ENCODE results near the gene IFITM1. TPM values are rescaled to one million over a fixed set of nuclear protein-coding genes. Genes with fewer than 3 reads are reported as not detected.

IFITM1 gene
- total RNA-seq, 4 donors from 2014 or later: 216 to 431 (median 256) TPM

GRCh38 chr11:293271-293851, 20.5 kb upstream of the IFITM1 start:
- DNase-seq (ENCODE audit: low spot score in 2 of 2): no peak
- TF ChIP-seq CTCF (IDR thresholded peaks at IDR 0.05) (no peak), EP300 (IDR thresholded peaks at IDR 0.05) (no peak), POLR2A (IDR thresholded peaks at IDR 0.05) (no peak)
- Histone ChIP-seq H3K9me3 (no peaks in the 10 kb centered on the region), H3K4me1 (peaks cover 0 to 33% (median 15%) of the 10 kb centered on the region in 4 donors), H3K27me3 (no peaks in the 10 kb centered on the region), H3K4me3 (no peak overlapping the region), H3K36me3 (peaks cover 0 to 49% (median 0%) of the 10 kb centered on the region in 3 donors), H3K27ac (no peak overlapping the region)
- 82 to 83% methylated on average over 16 to 18 of the region's 18 CpGs for WGBS, 2 donors

- H3K9me3 ChIP-seq: no peaks in the 10 kb centered on the region
- H3K27ac ChIP-seq: no peak overlapping the region
- peaks cover 0 to 37% (median 14%) of the 10 kb centered on the region in 4 donors for H3K4me1 ChIP-seq
- TF ChIP-seq EP300 (IDR thresholded peaks at IDR 0.05) (no peak), POLR2A (IDR thresholded peaks at IDR 0.05) (no peak), CTCF (IDR thresholded peaks at IDR 0.05) (no peak)
- H3K4me3 ChIP-seq: no peak overlapping the region
- 78 to 83% methylated on average over 16 to 27 of the region's 27 CpGs for whole genome bisulfite sequencing, 2 donors
- H3K36me3 ChIP-seq: peaks cover 0 to 49% (median 0%) of the 10 kb centered on the region in 3 donors
- H3K27me3 ChIP-seq: peaks cover 0 to 5% of the 10 kb centered on the region in 2 donors
- no peak for DNase-seq (ENCODE audit: low spot score in 2 of 2)
Observed at GRCh38 chr11:293852-294661, 19.8 kb upstream of the IFITM1 start.

GRCh38 chr11:294780-295179, 19.1 kb upstream of the IFITM1 start:
- no peaks in the 10 kb centered on the region for H3K9me3 ChIP-seq

DNA sequence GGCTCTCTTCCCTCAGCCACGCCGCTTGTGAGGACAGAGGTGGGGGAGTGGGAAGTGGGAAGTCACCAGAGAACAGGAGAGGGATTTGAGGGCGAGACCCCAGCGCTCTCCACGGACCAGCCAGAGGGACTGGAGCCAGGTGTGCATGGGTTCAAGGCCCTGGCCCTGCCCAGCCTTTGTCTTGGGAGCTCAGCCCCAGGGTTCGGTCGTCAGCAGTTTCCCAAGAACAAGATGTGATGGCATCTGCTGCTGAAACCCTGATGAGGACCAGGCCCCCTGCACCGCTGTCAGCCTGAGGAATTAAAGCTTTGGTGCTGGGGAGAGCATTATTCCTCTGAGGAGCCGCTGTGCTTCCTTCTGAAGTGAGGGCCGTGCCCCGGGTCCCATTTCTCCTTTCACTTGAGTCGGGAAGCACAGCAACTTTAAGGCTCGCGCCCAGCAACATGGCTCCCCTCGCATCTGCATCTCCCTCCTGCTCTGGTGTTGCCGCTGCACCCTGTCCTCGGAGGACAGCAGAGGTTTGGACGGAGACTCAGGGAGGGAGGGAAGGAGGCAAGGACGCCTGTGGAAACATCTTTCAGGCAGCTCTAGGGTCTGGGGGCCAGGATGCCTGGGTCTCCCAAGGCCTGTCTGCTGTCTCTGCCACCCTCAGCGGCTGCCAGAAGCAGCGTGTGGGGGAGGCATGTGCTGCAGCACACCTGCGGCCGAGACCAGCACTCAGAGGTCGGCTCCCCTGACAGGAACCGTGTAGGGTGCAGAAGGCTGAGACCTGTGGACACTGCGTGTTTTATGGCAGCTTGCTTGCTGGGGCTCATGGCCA, 18.3 kb upstream of the IFITM1 start:
- H3K4me3 ChIP-seq: no peak overlapping the region
- DNase-seq (ENCODE audit: low spot score in 2 of 2): no peak

More at GRCh38 chr11:294780-295179, 19.1 kb upstream of the IFITM1 start:
- no peak overlapping the region for H3K27ac ChIP-seq
- H3K27me3 ChIP-seq: peaks cover 0 to 13% of the 10 kb centered on the region in 2 donors
- no peak overlapping the region for H3K4me3 ChIP-seq
- H3K36me3 ChIP-seq: peaks cover 0 to 49% (median 0%) of the 10 kb centered on the region in 3 donors
- TF ChIP-seq EP300 (IDR thresholded peaks at IDR 0.05) (no peak), CTCF (IDR thresholded peaks at IDR 0.05) (no peak), POLR2A (IDR thresholded peaks at IDR 0.05) (no peak)
- peaks cover 0 to 37% (median 9%) of the 10 kb centered on the region in 4 donors for H3K4me1 ChIP-seq
- 89 to 91% methylated on average over 16 of the region's 16 CpGs for WGBS, 2 donors
- no peak for DNase-seq (ENCODE audit: low spot score in 2 of 2)

More for the DNA sequence above, 18.3 kb upstream of the IFITM1 start:
- WGBS, 2 donors: 75 to 84% methylated on average over 26 of the region's 26 CpGs
- no peaks in the 10 kb centered on the region for H3K9me3 ChIP-seq
- TF ChIP-seq EP300 (IDR thresholded peaks at IDR 0.05) (no peak), CTCF (IDR thresholded peaks at IDR 0.05) (no peak), POLR2A (IDR thresholded peaks at IDR 0.05) (no peak)
- H3K27ac ChIP-seq: no peak overlapping the region
- peaks cover 0 to 20% of the 10 kb centered on the region in 2 donors for H3K27me3 ChIP-seq
- H3K4me1 ChIP-seq: peaks cover 0 to 40% (median 6%) of the 10 kb centered on the region in 4 donors
- H3K36me3 ChIP-seq: peaks cover 0 to 49% (median 0%) of the 10 kb centered on the region in 3 donors

All from tibial nerve (tissue), 4 donors.